Vagina (tissue), 2 donors: ENCODE measurements around the gene STX11. TPM values are rescaled to one million over a fixed set of nuclear protein-coding genes. Genes with fewer than 3 reads are reported as not detected.

Source experiments
- DNase-seq, 2 donors: peaks; one replicate each; pipeline ENCODE4 v3.0.0-alpha.2; 2017; ENCODE audit errors: extremely low spot score in 2 of 2
- H3K27ac ChIP-seq: fragments of 200-600 bp; sonication (generic); one replicate; pipeline ENCODE4 v1.5.1; 2019
- H3K27me3 ChIP-seq: fragments of 200-600 bp; sonication (generic); one replicate; pipeline ENCODE4 v1.5.1; 2019
- H3K36me3 ChIP-seq, 2 donors: fragments of 200-600 bp; sonication (generic); one replicate each; pipeline ENCODE4 v1.5.1; 2017 to 2019
- H3K4me1 ChIP-seq: fragments of 200-600 bp; sonication (generic); one replicate; pipeline ENCODE4 v1.5.1; 2019
- H3K4me3 ChIP-seq, 2 donors: fragments of 200-600 bp; sonication (generic); 1 replicate in 1 of 2; 2 replicates in 1 of 2; pipeline ENCODE4 v1.5.1; 2016 to 2019
- H3K9me3 ChIP-seq: fragments of 200-600 bp; sonication (generic); one replicate; pipeline ENCODE4 v1.5.1; 2019
- CTCF ChIP-seq, 3 experiments: fragments of 450-650 bp in 2 of 3; fragments of 200-600 bp in 1 of 3; sonication (generic) in 1 of 3; IDR thresholded peaks; one replicate each; pipeline ENCODE4 v1.5.1; 2017 to 2019; ENCODE audit warnings: antibody characterized with exemption in 3 of 3, mild to moderate bottlenecking in 2 of 3, moderate library complexity in 2 of 3
- POLR2A ChIP-seq, 2 donors: fragments of 450-650 bp; IDR thresholded peaks; one replicate each; pipeline ENCODE4 v1.6.1; 2017; ENCODE audit warnings: antibody characterized with exemption in 2 of 2, mild to moderate bottlenecking in 2 of 2, moderate library complexity in 2 of 2
- POLR2AphosphoS5 ChIP-seq, 2 donors: sonication (generic); formaldehyde crosslinking; IDR thresholded peaks; one replicate each; pipeline ENCODE4 v1.9.0; 2017; ENCODE audit warnings: antibody characterized with exemption in 2 of 2, mild to moderate bottlenecking in 2 of 2, low read depth in 1 of 2; ENCODE audit not compliant: insufficient read depth in 1 of 2
- intact Hi-C: fragments of 100-400 bp; cut with DNase I; formaldehyde crosslinking; loops from one replicate; pipeline ENCODE4 v1.15.1; 2023
- total RNA-seq: library from RNA; depleted of rRNA; stranded (reverse); fragments of >200 nt; gene quantifications from one replicate; pipeline ENCODE4 v1.2.3, GENCODE V29; 2016

The STX11 gene
- 5.4 TPM for total RNA-seq

GRCh38 chr6:144149894-144150709, at the start of gene STX11:
STX11 (plus strand) TSS chr6:144150517; CDS start chr6:144186628, 36,111 bp downstream.
- DNase-seq: no peak
- TF ChIP-seq POLR2AphosphoS5 (IDR thresholded peaks at IDR 0.05; ENCODE audit: insufficient read depth in 1 of 2, low read depth in 1 of 2) (no peak), CTCF (IDR thresholded peaks at IDR 0.05) (no peak), POLR2A (IDR thresholded peaks at IDR 0.05) (peak in 1 of 2 donors; percentile 29)
- Histone ChIP-seq H3K4me1 (peaks cover 22% of the 10 kb centered on the region), H3K27ac (peak within 1 kb of the TSS; percentile 74), H3K36me3 (no peaks in the 10 kb centered on the region), H3K9me3 (no peaks in the 10 kb centered on the region), H3K4me3 (peak within 1 kb of the TSS; percentile 67 to 84), H3K27me3 (no peaks in the 10 kb centered on the region)
- intact Hi-C loops: no loop called here

- no peaks in the 10 kb centered on the region for H3K36me3 ChIP-seq
- intact Hi-C loops: no loop called here
- TF ChIP-seq CTCF (IDR thresholded peaks at IDR 0.05) (no peak), POLR2A (IDR thresholded peaks at IDR 0.05) (no peak), POLR2AphosphoS5 (IDR thresholded peaks at IDR 0.05; ENCODE audit: insufficient read depth in 1 of 2, low read depth in 1 of 2) (no peak)
These were observed 47.2 kb upstream of the STX11 start for GRCh38 chr6:144103026-144103563.

GRCh38 chr6:144104488-144104887, 45.8 kb upstream of the STX11 start:
- intact Hi-C loops: no loop called here
- no peak overlapping the region for H3K4me3 ChIP-seq
- no peaks in the 10 kb centered on the region for H3K27me3 ChIP-seq
- no peaks in the 10 kb centered on the region for H3K4me1 ChIP-seq
- TF ChIP-seq POLR2A (IDR thresholded peaks at IDR 0.05) (no peak), POLR2AphosphoS5 (IDR thresholded peaks at IDR 0.05; ENCODE audit: insufficient read depth in 1 of 2, low read depth in 1 of 2) (no peak), CTCF (IDR thresholded peaks at IDR 0.05) (no peak)
- H3K9me3 ChIP-seq: no peaks in the 10 kb centered on the region
- no peak overlapping the region for H3K27ac ChIP-seq
- no peaks in the 10 kb centered on the region for H3K36me3 ChIP-seq
- no peak for DNase-seq

More at GRCh38 chr6:144103026-144103563, 47.2 kb upstream of the STX11 start:
- Histone ChIP-seq H3K4me3 (no peak overlapping the region), H3K27me3 (no peaks in the 10 kb centered on the region), H3K9me3 (no peaks in the 10 kb centered on the region), H3K4me1 (no peaks in the 10 kb centered on the region), H3K27ac (no peak overlapping the region)
- DNase-seq: no peak

- intact Hi-C loops: no loop called here
- H3K9me3 ChIP-seq: no peaks in the 10 kb centered on the region
- H3K36me3 ChIP-seq: no peaks in the 10 kb centered on the region
- no peak for TF ChIP-seq POLR2A (IDR thresholded peaks at IDR 0.05)
- TF ChIP-seq POLR2AphosphoS5 (IDR thresholded peaks at IDR 0.05; ENCODE audit: insufficient read depth in 1 of 2, low read depth in 1 of 2): peak in 1 of 2 donors; percentile 25
- peak; percentile 53 to 67 (median 57) for TF ChIP-seq CTCF (IDR thresholded peaks at IDR 0.05)
- no peak overlapping the region for H3K27ac ChIP-seq
- H3K4me1 ChIP-seq: no peaks in the 10 kb centered on the region
- H3K27me3 ChIP-seq: no peaks in the 10 kb centered on the region
- DNase-seq: no peak
- no peak overlapping the region for H3K4me3 ChIP-seq
These were observed 45.3 kb upstream of the STX11 start for GRCh38 chr6:144104898-144105487.
